ENCODE results near the gene ARPC1B. TPM values are rescaled to one million over a fixed set of nuclear protein-coding genes. Genes with fewer than 3 reads are reported as not detected.

ARPC1B gene
- total and polyA plus RNA-seq, 2 of the 8 experiments (the other 6 are each of a cell fraction or from before 2014, with no cell fraction given) = 64.5 to 115 TPM

DNA sequence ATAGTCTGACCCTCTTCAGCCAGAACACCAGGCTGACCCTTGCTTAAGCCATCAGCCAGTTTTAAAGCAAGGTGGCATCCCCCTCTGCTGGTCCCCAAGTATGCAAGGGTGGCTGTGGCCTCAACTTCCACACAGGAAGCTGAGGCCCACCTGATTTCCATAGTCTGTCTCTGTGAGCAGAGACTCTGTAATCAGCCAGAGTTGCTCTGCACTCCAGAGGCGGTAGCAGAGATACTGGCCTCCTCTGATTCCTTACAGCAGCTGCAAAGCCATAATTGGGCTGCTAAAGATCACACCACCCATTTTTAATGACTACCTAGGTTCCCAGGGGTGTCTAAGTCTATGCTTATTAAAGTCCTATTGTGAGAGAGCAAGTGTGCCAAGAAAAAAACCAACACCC, 32.0 kb downstream of the ARPC1B start:
- H3K27ac ChIP-seq (ENCODE audit: low read depth, low read length) = no peak overlapping the region
- H4K91ac ChIP-seq (replicated peaks; ENCODE audit: insufficient read length, low read length) = no peak overlapping the region
- no peaks in the 10 kb centered on the region for H3K27me3 ChIP-seq (replicated peaks in 1 of 4; ENCODE audit: control insufficient read depth in 3 of 4, extremely low read depth in 1 of 4, insufficient read depth in 3 of 4, low read length in 3 of 4)
- peaks cover 34 to 73% of the 10 kb centered on the region in 2 experiments for H3K79me2 ChIP-seq (ENCODE audit: control insufficient read depth in 1 of 2, insufficient read depth in 2 of 2, low read length in 2 of 2)
- no peak overlapping the region for H3K56ac ChIP-seq (replicated peaks; ENCODE audit: insufficient read length, low read depth, low read length)
- H3K4me1 ChIP-seq (replicated peaks in 1 of 4; ENCODE audit: control insufficient read depth in 3 of 4, insufficient read depth in 4 of 4, low read length in 3 of 4) = peaks cover 0 to 5% (median 3%) of the 10 kb centered on the region in 4 experiments; a peak in 2 of 7 replicates
- H3K14ac ChIP-seq (ENCODE audit: insufficient read length) = no peak overlapping the region
- no peak overlapping the region; a peak in 3 of 7 replicates for H3K9ac ChIP-seq (replicated peaks in 1 of 4; ENCODE audit: extremely low read depth in 1 of 4, low read depth in 3 of 4, low read length in 3 of 4)
- no peak overlapping the region for H4K8ac ChIP-seq (ENCODE audit: extremely low read depth, insufficient read depth, low read length)
- peaks cover 15 to 46% (median 26%) of the 10 kb centered on the region in 4 experiments for H3K36me3 ChIP-seq (ENCODE audit: control insufficient read depth in 2 of 4, insufficient read depth in 4 of 4, low read length in 3 of 4)
- no peak overlapping the region for H2BK5ac ChIP-seq (ENCODE audit: low read depth, low read length)
- peaks cover 13% of the 10 kb centered on the region for H3K23me2 ChIP-seq (ENCODE audit: low read depth, low read length)
- peaks cover 17 to 27% of the 10 kb centered on the region in 2 experiments for H4K20me1 ChIP-seq (replicated peaks in 1 of 2; ENCODE audit: control insufficient read depth in 1 of 2, insufficient read depth in 2 of 2, low read length in 2 of 2)
- peaks cover 27% of the 10 kb centered on the region for H3K79me1 ChIP-seq (ENCODE audit: low read depth, low read length)
- H2BK20ac ChIP-seq (ENCODE audit: low read length) = no peak overlapping the region
- CTCF ChIA-PET (ENCODE audit: partially characterized antibody) = interaction anchor here (1.3 to 1.5 kb wide), 3 partner anchors 9 to 42 kb away, joined by 3 to 6 read pairs (median 4); no protein-coding TSS in a partner anchor
- H2BK120ac ChIP-seq (replicated peaks; ENCODE audit: low read depth, low read length) = no peak overlapping the region
- H4K5ac ChIP-seq (ENCODE audit: insufficient read length, low read depth, low read length) = no peak overlapping the region
- no peak overlapping the region for H2BK15ac ChIP-seq (ENCODE audit: low read length)
- no peak overlapping the region for H2AFZ ChIP-seq (ENCODE audit: low read length)
- no peak overlapping the region for H2BK12ac ChIP-seq (ENCODE audit: low read depth, low read length)
- no peak overlapping the region for H3K18ac ChIP-seq (ENCODE audit: extremely low read depth, low read length)
- POLR2A ChIA-PET (ENCODE audit: partially characterized antibody) = interaction anchor here (1.0 to 8.4 kb wide), 9 partner anchors 9 to 54 kb away, joined by 3 to 150 read pairs (median 11); partner anchors contain the start of genes ARPC1B, CPSF4 and PTCD1
- H3K4me2 ChIP-seq (ENCODE audit: insufficient read depth in 1 of 2, low read depth in 2 of 2, low read length in 2 of 2) = peak overlapping the region; percentile 74 to 87
- H3K9me3 ChIP-seq (ENCODE audit: insufficient read depth in 2 of 2, low read depth in 1 of 2, low read length in 1 of 2) = no peaks in the 10 kb centered on the region
- H3K23ac ChIP-seq (ENCODE audit: insufficient read length) = no peak overlapping the region
- peak overlapping the region in 2 of 4 experiments; percentile 93 to 98; a peak in 3 of 8 replicates for H3K4me3 ChIP-seq (ENCODE audit: extremely low read depth in 1 of 4, insufficient read depth in 2 of 4, low read depth in 3 of 4, low read length in 4 of 4)
- 75% methylated on average over 1 of the region's 1 CpG; no CpG with 5 or more reads in 1 of the 2 experiments for WGBS, 2 experiments (ENCODE audit: extremely low coverage in 1 of 2, insufficient coverage in 1 of 2, insufficient read length in 1 of 2, insufficient replicate concordance in 2 of 2, low coverage in 1 of 2, low lambda C conversion rate in 2 of 2, missing lambda C conversion rate in 1 of 2)
- FAIRE-seq (no peak), DNase-seq (ENCODE audit: low read depth in 1 of 2, low spot score in 2 of 2) (no peak)
- H2AK5ac ChIP-seq (ENCODE audit: low read depth, low read length) = no peak overlapping the region
- no peak overlapping the region for H3K4ac ChIP-seq (replicated peaks; ENCODE audit: insufficient read length, low read depth, low read length)
- no peak for TF ChIP-seq SIRT6 (IDR thresholded peaks at IDR 0.05; ENCODE audit: low read length)
- no peak for TF ChIP-seq SIX5 (IDR thresholded peaks at IDR 0.05; ENCODE audit: low read depth, low read length)
- TF ChIP-seq ZNF274 (IDR thresholded peaks at IDR 0.05; ENCODE audit: borderline replicate concordance, extremely low read depth, low read length) = no peak
- TF ChIP-seq SP2 (IDR thresholded peaks at IDR 0.05; ENCODE audit: low read length) = no peak
- TF ChIP-seq SP4 (IDR thresholded peaks at IDR 0.05; ENCODE audit: low read length) = no peak
- no peak for TF ChIP-seq FOSL1 (IDR thresholded peaks at IDR 0.05; ENCODE audit: insufficient read depth, low read depth, low read length)
- no peak for TF ChIP-seq GABPA (IDR thresholded peaks at IDR 0.05; ENCODE audit: borderline replicate concordance, insufficient read depth, low read length)
- TF ChIP-seq SUZ12 (IDR thresholded peaks at IDR 0.05; ENCODE audit: low read length) = no peak
- TF ChIP-seq BCL11A (IDR thresholded peaks at IDR 0.05; ENCODE audit: low read depth in 2 of 2, low read length in 2 of 2) = no peak
- TF ChIP-seq CBX8 (IDR thresholded peaks at IDR 0.05; ENCODE audit: borderline replicate concordance, low read depth, low read length) = no peak
- TF ChIP-seq CHD2 (IDR thresholded peaks at IDR 0.05; ENCODE audit: low read length) = no peak
- TF ChIP-seq BACH1 (IDR thresholded peaks at IDR 0.05; ENCODE audit: low read length) = no peak
- TF ChIP-seq, protein P1, sequence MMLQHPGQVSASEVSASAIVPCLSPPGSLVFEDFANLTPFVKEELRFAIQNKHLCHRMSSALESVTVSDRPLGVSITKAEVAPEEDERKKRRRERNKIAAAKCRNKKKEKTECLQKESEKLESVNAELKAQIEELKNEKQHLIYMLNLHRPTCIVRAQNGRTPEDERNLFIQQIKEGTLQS (IDR thresholded peaks at IDR 0.05; ENCODE audit: insufficient read depth, low read depth, low read length) = no peak
- TF ChIP-seq NRF1 (IDR thresholded peaks at IDR 0.05; ENCODE audit: low read depth, low read length) = no peak
- no peak for TF ChIP-seq SRF (IDR thresholded peaks at IDR 0.05; ENCODE audit: low read depth, low read length)

All from H1 (cell line).